Muscle layer of duodenum (tissue), 2 donors: ENCODE data around the gene ZBTB43.
"Not testable (repeated sequence)": the region's sequence is repeated elsewhere in the genome, so short reads cannot be mapped to it uniquely, and the experiment has no call there.

Experiments used
- H3K27ac ChIP-seq: one replicate; pipeline ENCODE4 v1.7.0; 2013; ENCODE audit warnings: mild to moderate bottlenecking, low read length
- H3K27me3 ChIP-seq: one replicate; pipeline ENCODE4 v1.7.0; 2013; ENCODE audit warnings: low read depth, mild to moderate bottlenecking, control low read depth, low read length
- H3K36me3 ChIP-seq, 2 donors: one replicate each; pipeline ENCODE4 v1.7.0; 2013; ENCODE audit warnings: low read length in 2 of 2, control low read depth in 1 of 2, mild to moderate bottlenecking in 1 of 2; ENCODE audit not compliant: insufficient read depth in 2 of 2, control insufficient read depth in 1 of 2
- H3K4me1 ChIP-seq, 2 donors: one replicate each; pipeline ENCODE4 v1.7.0; 2013; ENCODE audit warnings: low read length in 2 of 2, mild to moderate bottlenecking in 2 of 2, control low read depth in 1 of 2, moderate library complexity in 1 of 2; ENCODE audit not compliant: insufficient read depth in 2 of 2, control insufficient read depth in 1 of 2
- H3K4me3 ChIP-seq, 2 donors: one replicate each; pipeline ENCODE4 v1.7.0; 2013; ENCODE audit warnings: low read length in 2 of 2, low read depth in 1 of 2, mild to moderate bottlenecking in 1 of 2
- H3K9me3 ChIP-seq, 2 donors: one replicate each; pipeline ENCODE4 v1.7.0; 2013; ENCODE audit warnings: low read length in 2 of 2, control low read depth in 1 of 2, mild to moderate bottlenecking in 1 of 2; ENCODE audit not compliant: control insufficient read depth in 1 of 2
- donor health status: healthy.

ZBTB43 gene

DNA sequence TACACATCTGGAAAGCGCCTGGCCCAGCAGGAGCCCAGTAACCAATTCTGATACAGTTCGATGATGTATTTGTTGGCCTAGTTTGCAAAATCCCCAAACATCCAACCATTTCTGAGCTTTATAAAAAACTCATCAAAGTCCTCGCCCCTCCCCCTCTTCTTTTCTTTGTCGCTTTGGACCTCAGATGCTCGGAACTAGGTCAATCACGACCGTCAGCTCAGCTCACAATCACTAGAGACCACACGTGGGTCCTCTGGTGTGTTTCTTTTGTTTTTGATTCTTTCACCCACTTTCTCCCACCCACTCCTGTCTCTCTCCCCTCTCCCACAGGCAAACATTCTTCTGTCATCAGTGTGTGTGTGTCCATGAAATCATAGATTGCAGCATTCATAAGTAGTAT is 26.7 kb upstream of the ZBTB43 start:
- Histone ChIP-seq H3K4me3 (no peak overlapping the region), H3K36me3 (no peaks in the 10 kb centered on the region), H3K4me1 (peaks cover 0 to 5% of the 10 kb centered on the region in 2 donors), H3K27ac (no peak overlapping the region), H3K9me3 (no peaks in the 10 kb centered on the region), H3K27me3 (peaks cover 14% of the 10 kb centered on the region)

DNA sequence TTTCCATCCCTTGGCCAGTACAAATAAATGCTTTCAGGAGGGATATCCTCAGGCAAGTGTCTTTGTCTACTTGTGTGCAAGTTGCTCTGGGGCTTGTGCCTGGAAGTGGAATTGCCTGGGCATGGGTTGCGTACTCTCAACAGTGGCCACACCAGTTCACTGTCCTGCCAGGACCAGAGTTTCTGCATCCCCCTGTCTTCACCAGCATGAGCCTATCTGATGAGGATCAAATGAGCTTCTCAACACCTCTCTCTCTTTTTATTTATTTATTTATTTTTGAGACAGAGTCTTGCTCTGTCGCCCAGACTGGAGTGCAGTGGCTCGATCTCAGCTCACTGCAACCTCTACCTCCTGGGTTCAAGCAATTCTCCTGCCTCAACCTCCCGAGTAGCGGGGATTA is 26.1 kb upstream of the ZBTB43 start:
- H3K4me3 ChIP-seq, H3K4me1 ChIP-seq, H3K27ac ChIP-seq, H3K9me3 ChIP-seq, H3K36me3 ChIP-seq: not testable (repeated sequence)
- peaks cover 16% of the 10 kb centered on the region for H3K27me3 ChIP-seq

DNA sequence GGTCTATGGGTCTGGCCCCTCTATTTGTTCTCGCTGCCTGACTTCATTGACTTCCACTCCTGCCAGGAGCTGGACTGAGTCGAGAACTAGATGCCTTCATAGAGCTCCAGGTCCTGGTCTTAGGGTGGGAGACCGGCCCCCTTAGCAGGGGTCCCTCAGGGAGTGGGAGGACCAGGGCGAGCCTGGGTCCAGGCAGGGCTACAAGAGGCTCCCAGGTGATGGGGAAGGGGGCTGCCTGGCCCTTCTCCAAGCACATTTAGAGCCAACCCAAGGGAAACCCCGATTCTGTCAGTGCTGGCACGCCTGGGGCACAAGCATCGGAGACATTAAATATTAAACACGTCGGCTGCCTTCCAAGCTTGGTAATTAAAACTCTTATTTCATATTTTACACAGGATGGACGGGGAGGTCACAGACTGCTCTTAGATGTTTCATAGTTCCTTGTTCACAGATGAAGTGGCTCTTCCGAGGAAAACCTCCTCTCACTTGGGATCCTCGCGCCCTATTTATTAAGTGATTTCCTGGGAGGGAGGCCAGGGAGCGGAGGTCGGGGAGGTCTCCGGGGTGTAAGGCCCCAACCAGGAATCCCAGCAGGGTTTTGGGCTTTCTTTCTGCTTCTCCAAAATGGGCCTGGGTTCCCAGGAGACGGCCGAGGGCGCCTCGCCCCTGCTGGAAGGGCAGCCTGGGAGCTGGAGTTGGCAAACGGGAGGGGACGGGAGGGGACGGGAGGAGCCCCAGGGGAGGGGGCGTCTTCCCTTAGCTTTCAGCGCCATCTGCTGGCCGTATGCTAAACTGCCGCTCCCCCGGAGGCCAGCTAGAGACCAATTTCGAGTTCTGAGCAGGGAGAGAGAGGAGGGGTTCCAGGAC is 23.4 kb upstream of the ZBTB43 start:
- Histone ChIP-seq H3K4me1 (peaks cover 0 to 5% of the 10 kb centered on the region in 2 donors), H3K4me3 (no peak overlapping the region), H3K36me3 (no peaks in the 10 kb centered on the region), H3K27ac (no peak overlapping the region), H3K9me3 (no peaks in the 10 kb centered on the region), H3K27me3 (peaks cover 16% of the 10 kb centered on the region)

DNA sequence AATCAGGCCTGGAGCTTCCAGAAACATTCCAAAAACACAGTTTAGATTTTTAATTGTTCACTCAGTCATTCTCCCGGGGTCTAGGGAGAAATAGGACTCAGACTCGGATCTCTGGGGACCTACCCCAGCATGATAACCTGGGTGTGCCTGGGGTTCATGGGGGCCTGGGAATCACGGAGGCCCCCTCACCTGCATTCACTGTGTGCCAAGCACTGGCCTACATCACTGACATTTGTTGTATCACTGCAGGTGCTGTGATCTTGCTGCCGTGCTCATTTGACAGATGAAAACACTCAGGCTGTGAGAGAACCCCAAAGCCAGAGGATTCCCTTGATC is 22.8 kb upstream of the ZBTB43 start:
- Histone ChIP-seq H3K4me1 (peaks cover 0 to 5% of the 10 kb centered on the region in 2 donors), H3K27ac (no peak overlapping the region), H3K36me3 (no peaks in the 10 kb centered on the region), H3K27me3 (peaks cover 16% of the 10 kb centered on the region), H3K9me3 (no peaks in the 10 kb centered on the region), H3K4me3 (no peak overlapping the region)

DNA sequence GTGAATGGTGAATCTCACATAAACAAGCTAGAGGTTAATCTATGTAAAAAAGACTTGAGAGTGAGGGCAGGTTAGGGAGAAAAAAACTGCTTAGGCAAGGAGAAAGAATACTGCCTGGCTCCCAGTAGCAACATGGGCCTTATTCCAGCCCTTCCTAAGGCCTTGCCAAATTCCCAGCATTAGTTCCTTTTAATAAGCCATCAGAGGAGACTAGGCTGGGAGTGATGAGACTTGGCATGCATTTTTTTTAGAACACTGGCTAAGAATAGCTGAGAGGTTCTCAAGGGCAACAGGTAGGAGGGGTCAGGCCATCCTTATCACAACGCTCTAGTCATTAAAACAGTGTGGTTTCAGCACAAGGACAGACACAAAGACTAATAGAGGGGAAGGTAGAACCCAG is 20.9 kb upstream of the ZBTB43 start:
- H3K4me3 ChIP-seq = no peak overlapping the region
- no peaks in the 10 kb centered on the region for H3K9me3 ChIP-seq
- H3K4me1 ChIP-seq = peaks cover 0 to 10% of the 10 kb centered on the region in 2 donors
- H3K27me3 ChIP-seq = peaks cover 10% of the 10 kb centered on the region
- H3K36me3 ChIP-seq = no peaks in the 10 kb centered on the region
- H3K27ac ChIP-seq = no peak overlapping the region

DNA sequence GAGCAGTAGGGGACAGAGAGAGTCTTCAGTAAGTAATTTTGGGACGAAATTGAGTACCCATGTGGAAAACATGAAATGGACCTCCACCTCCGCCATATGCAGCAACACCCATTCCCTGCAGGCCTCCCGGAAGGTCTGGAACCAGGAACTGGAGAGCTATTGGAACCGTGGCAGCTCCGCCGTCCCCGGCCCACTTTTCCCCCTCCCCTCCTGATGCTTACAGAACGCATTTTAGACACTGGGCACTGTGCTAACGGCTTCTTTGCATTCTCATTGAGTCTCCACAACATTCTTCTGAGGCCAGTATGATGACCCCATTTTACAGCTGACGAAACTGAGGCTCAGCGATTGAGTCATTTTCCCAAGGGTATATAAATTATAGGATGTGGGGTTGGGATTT is 20.4 kb upstream of the ZBTB43 start:
- Histone ChIP-seq H3K4me1 (peaks cover 0 to 10% of the 10 kb centered on the region in 2 donors), H3K36me3 (no peaks in the 10 kb centered on the region), H3K4me3 (no peak overlapping the region), H3K27me3 (peaks cover 10% of the 10 kb centered on the region), H3K9me3 (no peaks in the 10 kb centered on the region), H3K27ac (no peak overlapping the region)

DNA sequence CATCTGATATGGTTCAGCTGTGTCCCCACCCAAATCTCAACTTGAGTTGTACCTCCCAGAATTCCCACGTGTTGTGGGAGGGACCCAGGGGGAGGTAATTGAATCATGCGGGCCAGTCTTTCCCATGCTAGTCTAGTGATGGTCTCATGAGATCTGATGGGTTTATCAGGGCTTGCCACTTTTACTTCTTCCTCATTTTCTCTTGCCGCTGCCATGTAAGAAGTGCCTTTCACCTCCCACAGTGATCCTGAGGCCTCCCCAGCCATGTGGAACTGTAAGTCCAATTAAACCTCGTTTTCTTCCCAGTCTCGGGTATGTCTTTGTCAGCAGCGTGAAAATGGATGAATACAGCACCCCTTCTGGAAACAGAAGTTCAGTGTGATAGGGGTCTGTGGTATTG is 20.0 kb upstream of the ZBTB43 start:
- H3K4me3 ChIP-seq, H3K36me3 ChIP-seq, H3K27me3 ChIP-seq, H3K9me3 ChIP-seq, H3K4me1 ChIP-seq, H3K27ac ChIP-seq: not testable (repeated sequence)

DNA sequence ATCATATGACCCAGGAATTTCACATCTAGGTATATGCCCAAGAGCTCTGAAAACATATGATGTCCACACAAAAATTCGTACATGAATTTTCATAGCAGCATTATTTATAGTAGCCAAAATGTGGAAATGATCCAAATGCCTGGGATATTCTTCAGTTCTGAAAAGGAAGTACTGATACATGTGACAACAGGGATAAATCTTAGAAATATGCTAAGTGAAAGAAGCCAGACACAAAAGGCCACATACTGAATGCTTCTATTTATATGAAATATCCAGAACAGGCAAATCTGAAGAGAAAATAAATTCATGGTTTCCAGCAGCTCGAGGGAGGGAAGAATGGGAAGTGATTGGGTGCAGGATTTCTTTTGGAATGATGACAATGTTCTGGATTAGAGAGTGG is 16.8 kb upstream of the ZBTB43 start:
- H3K27me3 ChIP-seq = peaks cover 6% of the 10 kb centered on the region
- peaks cover 0 to 5% of the 10 kb centered on the region in 2 donors for H3K4me1 ChIP-seq
- no peak overlapping the region for H3K4me3 ChIP-seq
- H3K27ac ChIP-seq = no peak overlapping the region
- no peaks in the 10 kb centered on the region for H3K36me3 ChIP-seq
- H3K9me3 ChIP-seq = no peaks in the 10 kb centered on the region

DNA sequence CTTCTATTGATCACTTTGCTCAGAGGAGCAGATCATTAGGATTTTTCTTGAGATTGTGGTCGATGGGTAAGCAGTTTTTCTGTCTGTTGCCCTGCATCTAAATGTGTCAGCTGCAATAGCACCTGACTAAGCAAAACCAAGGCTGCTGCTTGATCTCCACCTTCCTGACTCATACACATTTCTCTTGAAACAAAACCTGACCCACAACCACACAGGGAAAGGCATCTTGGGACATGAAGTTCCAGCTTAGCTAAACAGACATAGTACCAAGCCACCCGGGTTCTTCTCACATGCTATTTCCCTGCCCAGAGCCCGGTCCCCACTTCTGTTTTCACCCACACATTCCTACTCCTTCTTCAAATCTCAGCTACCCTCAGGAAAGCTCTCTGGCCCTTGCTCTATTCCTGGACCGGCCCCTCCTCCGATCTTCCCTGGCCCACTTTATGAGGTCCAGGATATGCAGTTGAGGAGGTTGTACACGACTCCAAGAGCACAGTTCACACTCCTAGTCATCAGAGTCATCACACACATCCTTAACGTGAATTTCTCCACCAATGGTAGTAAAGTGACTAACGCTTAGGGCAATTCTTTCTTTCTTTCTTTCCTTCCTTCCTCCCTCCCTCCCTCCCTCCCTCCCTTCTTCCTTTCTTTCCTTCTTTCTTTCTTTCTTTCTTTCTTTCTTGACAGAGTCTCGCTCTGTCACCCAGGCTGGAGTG is 16.0 kb upstream of the ZBTB43 start:
- peaks cover 5% of the 10 kb centered on the region for H3K27me3 ChIP-seq
- no peaks in the 10 kb centered on the region for H3K9me3 ChIP-seq
- no peak overlapping the region for H3K27ac ChIP-seq
- H3K4me1 ChIP-seq = peaks cover 0 to 5% of the 10 kb centered on the region in 2 donors
- H3K4me3 ChIP-seq = no peak overlapping the region
- no peaks in the 10 kb centered on the region for H3K36me3 ChIP-seq

DNA sequence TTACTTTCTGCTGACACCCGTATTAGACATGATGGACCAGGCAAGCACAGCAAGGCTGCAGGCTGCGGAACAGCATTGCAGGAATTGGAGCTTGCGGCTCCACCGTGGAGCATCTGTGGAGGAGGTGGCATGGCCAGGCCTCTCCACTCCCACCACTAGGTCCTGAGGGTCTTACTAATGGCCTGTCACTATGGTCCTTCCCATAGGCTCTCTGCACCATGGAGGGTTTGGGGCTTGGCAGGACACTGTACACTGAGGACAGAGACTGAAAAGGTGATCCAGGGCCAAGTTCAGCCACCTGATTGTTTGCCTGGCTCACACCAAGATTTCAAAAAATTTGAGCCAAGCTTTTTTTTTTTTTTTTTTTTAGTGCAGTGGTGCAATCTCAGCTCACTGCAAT is 14.3 kb upstream of the ZBTB43 start:
- Histone ChIP-seq H3K4me1 (peaks cover 0 to 5% of the 10 kb centered on the region in 2 donors), H3K27me3 (peaks cover 5% of the 10 kb centered on the region), H3K36me3 (no peaks in the 10 kb centered on the region), H3K9me3 (no peaks in the 10 kb centered on the region), H3K4me3 (no peak overlapping the region), H3K27ac (no peak overlapping the region)

DNA sequence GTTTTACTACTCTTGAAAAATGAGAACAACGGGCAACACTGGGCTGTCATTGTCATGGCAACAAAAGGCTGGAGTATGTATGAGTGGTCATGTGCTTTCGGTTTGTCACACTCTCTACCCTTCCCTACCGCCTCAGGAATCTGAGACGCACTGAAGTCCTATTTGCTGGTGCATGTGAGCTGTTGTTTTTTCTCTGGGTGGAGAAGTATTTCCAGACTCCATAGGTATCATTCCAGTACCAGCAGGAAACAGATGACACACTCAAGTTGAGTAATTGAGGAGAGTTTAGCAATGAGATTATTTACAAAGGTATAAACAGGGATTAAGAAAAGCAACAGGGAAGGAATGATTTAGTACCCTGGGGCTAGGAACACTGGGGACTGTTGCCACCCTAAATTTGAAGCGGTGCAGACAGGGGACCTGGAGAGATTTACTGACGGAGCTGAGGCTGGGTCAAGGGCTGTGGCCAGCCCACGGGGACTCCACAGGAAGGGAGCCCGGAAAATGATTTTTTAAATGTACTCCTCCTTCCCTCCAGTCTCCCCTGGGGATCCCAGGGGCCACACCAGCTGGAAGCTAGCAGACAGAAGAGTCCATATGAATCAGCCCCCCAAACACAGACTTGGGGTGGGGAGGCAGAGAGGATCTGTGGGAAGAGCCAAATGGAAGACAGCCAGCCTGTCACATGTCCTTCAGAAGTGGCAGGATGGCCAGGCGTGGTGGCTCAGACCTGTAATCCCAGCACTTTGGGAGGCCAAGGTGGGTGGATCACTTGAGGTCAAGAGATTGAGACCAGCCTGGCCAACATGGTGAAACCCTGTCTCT is 13.2 kb upstream of the ZBTB43 start:
- Histone ChIP-seq H3K4me1 (peaks cover 0 to 5% of the 10 kb centered on the region in 2 donors), H3K27ac (no peak overlapping the region), H3K4me3 (no peak overlapping the region), H3K9me3 (no peaks in the 10 kb centered on the region), H3K27me3 (peaks cover 5% of the 10 kb centered on the region), H3K36me3 (no peaks in the 10 kb centered on the region)
